Mesothelial cell of epicardium (in vitro differentiated cells): ENCODE measurements around the gene UBXN7. TPM values are rescaled to one million over a fixed set of nuclear protein-coding genes. Genes with fewer than 3 reads are reported as not detected.
"Not testable (repeated sequence)": the region's sequence is repeated elsewhere in the genome, so short reads cannot be mapped to it uniquely, and the experiment has no call there.

ENCODE experiments used
- DNase-seq, 2 experiments: peaks; one replicate each; pipeline ENCODE4 v3.0.0; 2021; ENCODE audit warnings: low spot score in 2 of 2; ENCODE audit not compliant: unreplicated experiment in 2 of 2
- H3K27ac Mint-ChIP-seq: 2 replicates; pipeline ENCODE4 v1.8.0; 2021; ENCODE audit warnings: mixed read lengths
- H3K27me3 Mint-ChIP-seq: 2 replicates; pipeline ENCODE4 v1.8.0; 2021; ENCODE audit warnings: low read depth, mixed read lengths
- H3K36me3 Mint-ChIP-seq: 2 replicates; pipeline ENCODE4 v1.8.0; 2021; ENCODE audit warnings: mixed read lengths
- H3K4me1 Mint-ChIP-seq: 2 replicates; pipeline ENCODE4 v1.8.0; 2021; ENCODE audit warnings: mixed read lengths
- H3K4me3 Mint-ChIP-seq: 2 replicates; pipeline ENCODE4 v1.8.0; 2021; ENCODE audit warnings: mild to moderate bottlenecking, moderate library complexity, mixed read lengths
- H3K9me3 Mint-ChIP-seq: 2 replicates; pipeline ENCODE4 v1.8.0; 2021; ENCODE audit warnings: mixed read lengths
- total RNA-seq: library from RNA; stranded (reverse); gene quantifications from 3 replicates; pipeline ENCODE4 v1.2.1, GENCODE V29; 2021
- TF ChIP-seq, protein P1 (sequence below): fragments of 200-600 bp; sonication (generic); IDR thresholded peaks from one replicate; pipeline ENCODE4 v1.5.0; 2021; ENCODE audit warnings: antibody characterized with exemption; ENCODE audit not compliant: unreplicated experiment

Gene UBXN7
- total RNA-seq, 1 donor from 2014 or later, result 109 TPM

DNA sequence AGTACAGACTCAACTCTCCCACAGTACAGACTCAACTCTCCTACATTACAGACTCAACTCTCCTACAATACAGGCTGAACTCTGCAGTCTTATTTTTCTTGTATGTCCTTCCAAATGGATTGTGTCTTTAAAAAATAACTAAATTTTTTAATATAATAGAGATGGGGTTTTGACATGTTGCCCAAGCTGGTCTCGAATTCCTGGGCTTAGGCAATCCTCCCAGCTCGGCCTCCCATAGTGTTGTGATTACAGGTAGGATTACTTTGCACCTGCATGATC lies 31.2 kb upstream of the UBXN7 start:
- H3K4me1 Mint-ChIP-seq, result no peaks in the 10 kb centered on the region
- DNase-seq, result no peak
- peaks cover 12% of the 10 kb centered on the region for H3K36me3 Mint-ChIP-seq
- no peak overlapping the region for H3K27ac Mint-ChIP-seq
- TF ChIP-seq, protein P1, sequence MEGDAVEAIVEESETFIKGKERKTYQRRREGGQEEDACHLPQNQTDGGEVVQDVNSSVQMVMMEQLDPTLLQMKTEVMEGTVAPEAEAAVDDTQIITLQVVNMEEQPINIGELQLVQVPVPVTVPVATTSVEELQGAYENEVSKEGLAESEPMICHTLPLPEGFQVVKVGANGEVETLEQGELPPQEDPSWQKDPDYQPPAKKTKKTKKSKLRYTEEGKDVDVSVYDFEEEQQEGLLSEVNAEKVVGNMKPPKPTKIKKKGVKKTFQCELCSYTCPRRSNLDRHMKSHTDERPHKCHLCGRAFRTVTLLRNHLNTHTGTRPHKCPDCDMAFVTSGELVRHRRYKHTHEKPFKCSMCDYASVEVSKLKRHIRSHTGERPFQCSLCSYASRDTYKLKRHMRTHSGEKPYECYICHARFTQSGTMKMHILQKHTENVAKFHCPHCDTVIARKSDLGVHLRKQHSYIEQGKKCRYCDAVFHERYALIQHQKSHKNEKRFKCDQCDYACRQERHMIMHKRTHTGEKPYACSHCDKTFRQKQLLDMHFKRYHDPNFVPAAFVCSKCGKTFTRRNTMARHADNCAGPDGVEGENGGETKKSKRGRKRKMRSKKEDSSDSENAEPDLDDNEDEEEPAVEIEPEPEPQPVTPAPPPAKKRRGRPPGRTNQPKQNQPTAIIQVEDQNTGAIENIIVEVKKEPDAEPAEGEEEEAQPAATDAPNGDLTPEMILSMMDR, result no peak
- H3K27me3 Mint-ChIP-seq, result no peaks in the 10 kb centered on the region
- no peak overlapping the region for H3K4me3 Mint-ChIP-seq
- no peaks in the 10 kb centered on the region for H3K9me3 Mint-ChIP-seq

DNA sequence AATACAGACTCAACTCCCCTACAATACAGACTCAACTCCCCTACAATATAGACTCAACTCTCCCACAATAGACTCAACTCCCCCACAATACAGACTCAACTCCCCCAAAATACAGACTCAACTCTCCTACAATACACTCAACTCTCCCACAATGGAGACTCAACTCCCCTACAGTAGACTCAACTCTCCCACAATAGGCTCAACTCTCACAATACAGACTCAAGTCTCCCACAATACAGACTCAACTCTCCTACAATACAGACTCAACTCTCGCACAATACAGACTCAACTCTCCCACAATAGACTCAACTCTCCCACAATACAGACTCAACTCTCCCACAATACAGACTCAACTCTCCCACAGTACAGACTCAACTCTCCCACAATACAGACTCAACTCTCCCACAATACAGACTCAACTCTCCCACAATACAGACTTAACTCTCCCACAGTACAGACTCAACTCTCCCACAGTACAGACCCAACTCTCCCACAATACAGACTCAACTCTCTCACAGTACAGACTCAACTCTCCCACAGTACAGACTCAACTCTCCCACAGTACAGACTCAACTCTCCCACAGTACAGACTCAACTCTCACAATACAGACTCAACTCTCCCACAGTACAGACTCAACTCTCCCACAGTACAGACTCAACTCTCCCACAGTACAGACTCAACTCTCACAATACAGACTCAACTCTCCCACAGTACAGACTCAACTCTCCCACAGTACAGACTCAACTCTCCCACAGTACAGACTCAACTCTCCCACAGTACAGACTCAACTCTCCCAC lies 30.7 kb upstream of the UBXN7 start:
- not testable (repeated sequence) for H3K27ac Mint-ChIP-seq, DNase-seq, H3K9me3 Mint-ChIP-seq, H3K4me3 Mint-ChIP-seq, H3K4me1 Mint-ChIP-seq, H3K27me3 Mint-ChIP-seq
- peaks cover 11% of the 10 kb centered on the region for H3K36me3 Mint-ChIP-seq

DNA sequence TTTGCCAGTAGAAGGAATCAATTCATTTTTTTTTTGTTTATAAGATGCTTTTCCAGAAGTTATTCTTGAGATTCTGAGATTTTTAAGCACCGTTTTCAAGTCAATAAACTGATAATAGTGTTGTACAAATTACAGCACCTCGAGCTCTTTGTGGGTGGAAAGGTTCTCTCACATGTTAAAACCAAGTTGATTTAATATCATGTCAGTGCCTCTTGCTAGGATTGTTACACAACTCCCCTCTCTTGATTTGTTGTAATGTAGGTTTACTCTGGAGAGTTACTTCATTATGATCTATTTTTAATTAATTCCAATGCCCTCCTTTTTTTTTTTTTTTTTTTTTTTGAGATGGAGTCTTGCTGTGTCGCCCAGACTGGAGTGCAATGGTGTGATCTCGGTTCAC lies 25.8 kb upstream of the UBXN7 start:
- TF ChIP-seq, protein P1, result no peak
- Mint-ChIP-seq H3K9me3 (no peaks in the 10 kb centered on the region), H3K4me1 (no peaks in the 10 kb centered on the region), H3K4me3 (no peak overlapping the region), H3K27me3 (no peaks in the 10 kb centered on the region), H3K27ac (no peak overlapping the region), H3K36me3 (peaks cover 4% of the 10 kb centered on the region)
- no peak for DNase-seq

DNA sequence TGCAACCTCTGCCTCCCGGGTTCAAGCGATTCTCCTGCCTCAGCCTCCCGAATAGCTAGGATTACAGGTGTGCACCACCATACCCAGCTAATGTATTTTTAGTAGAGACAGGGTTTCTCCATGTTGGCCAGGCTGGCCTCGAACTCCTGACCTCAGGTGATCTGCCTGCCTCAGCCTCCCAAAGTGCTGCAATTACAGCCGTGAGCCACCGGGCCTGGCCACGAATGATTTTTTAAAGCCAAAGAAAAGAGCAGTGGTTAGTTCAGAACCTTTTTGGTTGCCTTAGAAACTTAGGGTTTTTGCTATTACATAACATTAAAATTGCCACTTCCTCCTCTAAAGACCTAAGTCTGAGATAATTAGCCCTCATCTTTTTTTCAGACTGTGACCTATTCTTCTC lies 25.2 kb upstream of the UBXN7 start:
- not testable (repeated sequence) for H3K4me3 Mint-ChIP-seq, H3K27me3 Mint-ChIP-seq, DNase-seq, H3K27ac Mint-ChIP-seq, H3K9me3 Mint-ChIP-seq, H3K4me1 Mint-ChIP-seq, H3K36me3 Mint-ChIP-seq

DNA sequence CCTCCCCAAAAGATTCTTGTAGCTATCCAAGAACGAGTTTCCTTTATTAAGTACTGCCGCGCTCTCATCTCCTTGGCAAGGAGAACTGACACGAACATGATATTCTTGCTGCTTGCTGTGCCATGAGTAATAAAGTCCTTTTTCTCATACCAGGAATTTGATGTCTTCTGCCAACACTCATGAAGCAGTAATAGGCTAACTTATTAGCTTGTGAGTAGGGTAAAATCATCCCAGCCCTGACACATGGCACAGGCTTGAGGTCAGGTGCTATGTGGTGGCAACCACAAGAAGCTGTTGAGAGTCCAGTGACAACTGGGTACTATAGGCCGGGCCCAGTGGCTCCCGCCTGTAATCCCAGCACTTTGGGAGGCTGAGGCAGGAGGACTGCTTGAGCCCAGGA lies 22.7 kb upstream of the UBXN7 start:
- H3K27me3 Mint-ChIP-seq, result no peaks in the 10 kb centered on the region

DNA sequence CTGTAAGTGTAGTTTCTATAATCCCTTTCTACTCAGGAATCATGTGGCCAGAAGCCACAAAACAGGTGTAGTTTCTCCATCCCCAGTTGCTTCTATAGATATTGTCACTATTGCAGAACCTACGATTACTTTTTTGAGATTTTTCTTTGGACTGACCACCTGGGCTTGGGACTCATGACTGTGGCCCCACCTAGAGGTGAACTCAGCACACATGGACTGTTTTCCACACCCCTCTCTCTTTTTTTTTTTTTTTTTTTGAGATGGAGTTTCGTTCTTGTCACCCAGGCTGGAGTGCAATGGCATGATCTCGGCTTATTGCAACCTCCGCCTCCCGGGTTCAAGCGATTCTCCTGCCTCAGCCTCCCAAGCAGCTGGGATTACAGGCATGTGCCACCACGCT lies 13.2 kb upstream of the UBXN7 start:
- DNase-seq, H3K27ac Mint-ChIP-seq, H3K4me1 Mint-ChIP-seq, H3K4me3 Mint-ChIP-seq, H3K9me3 Mint-ChIP-seq, H3K27me3 Mint-ChIP-seq, H3K36me3 Mint-ChIP-seq: not testable (repeated sequence)

More for the DNA sequence above, 22.7 kb upstream of the UBXN7 start:
- TF ChIP-seq, protein P1, result no peak
- H3K36me3 Mint-ChIP-seq, result no peaks in the 10 kb centered on the region
- no peaks in the 10 kb centered on the region for H3K4me1 Mint-ChIP-seq
- H3K27ac Mint-ChIP-seq, result no peak overlapping the region
- DNase-seq, result no peak
- H3K9me3 Mint-ChIP-seq, result no peaks in the 10 kb centered on the region
- no peak overlapping the region for H3K4me3 Mint-ChIP-seq

DNA sequence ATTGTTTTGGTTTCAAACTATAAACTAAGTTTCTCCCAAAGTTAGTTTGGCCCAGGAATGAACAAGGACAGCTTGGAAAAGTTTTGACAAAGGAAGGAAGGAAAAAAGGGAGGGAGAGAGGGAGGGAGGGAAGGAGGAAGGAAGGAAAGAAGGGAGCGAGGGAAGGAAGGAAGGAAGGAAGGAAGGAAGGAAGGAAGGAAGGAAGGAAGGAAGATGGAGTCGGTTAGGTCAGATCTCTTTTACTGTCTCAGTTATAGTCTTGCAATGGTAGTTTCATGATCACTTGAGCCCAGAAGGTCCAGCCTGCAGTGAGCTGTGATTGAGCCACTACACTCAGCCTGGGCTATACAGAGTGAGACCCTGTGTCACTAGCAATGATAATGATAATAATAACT lies 12.3 kb upstream of the UBXN7 start:
- Mint-ChIP-seq H3K36me3 (no peaks in the 10 kb centered on the region), H3K27ac (peak overlapping the region; percentile 4), H3K27me3 (no peaks in the 10 kb centered on the region), H3K9me3 (no peaks in the 10 kb centered on the region), H3K4me1 (peaks cover 1% of the 10 kb centered on the region), H3K4me3 (no peak overlapping the region)
- TF ChIP-seq, protein P1, result no peak
- DNase-seq, result no peak
